GM23338 (cell line): ENCODE results near the gene TUBB3. TPM values are rescaled to one million over a fixed set of nuclear protein-coding genes. Genes with fewer than 3 reads are reported as not detected.

Source experiments
- ATAC-seq: fragments of 200-7000 bp; cut with Tn5 transposase; 3 replicates; pipeline ENCODE4 v1.9.1; 2020
- DNase-seq: peaks from one replicate; pipeline ENCODE4 v3.0.0-alpha.2; 2015; ENCODE audit warnings: low spot score
- H2AFZ ChIP-seq: fragments of 200-600 bp; sonication (generic); 2 replicates; pipeline ENCODE4 v1.8.0; 2016; ENCODE audit warnings: antibody characterized with exemption, mild to moderate bottlenecking, moderate library complexity
- H3F3A ChIP-seq: fragments of 200-600 bp; sonication (generic); replicated peaks from 2 replicates; pipeline ENCODE4 v1.8.0; 2017; ENCODE audit warnings: antibody characterized with exemption, mixed run types, low read depth
- H3K27ac ChIP-seq: fragments of 200-600 bp; sonication (generic); 2 replicates; pipeline ENCODE4 v1.6.1; 2016; ENCODE audit warnings: low read depth
- H3K27me3 ChIP-seq: fragments of 200-600 bp; sonication (generic); 2 replicates; pipeline ENCODE4 v1.8.0; 2016; ENCODE audit warnings: mild to moderate bottlenecking, mixed run types, moderate library complexity; ENCODE audit not compliant: insufficient read depth
- H3K36me3 ChIP-seq: fragments of 200-600 bp; sonication (generic); 2 replicates; pipeline ENCODE4 v1.8.0; 2016; ENCODE audit warnings: mild to moderate bottlenecking; ENCODE audit not compliant: insufficient read depth
- H3K4me1 ChIP-seq: fragments of 200-600 bp; sonication (generic); 2 replicates; pipeline ENCODE4 v1.8.0; 2016; ENCODE audit warnings: mild to moderate bottlenecking, moderate library complexity; ENCODE audit not compliant: insufficient read depth
- H3K4me2 ChIP-seq: fragments of 200-600 bp; sonication (generic); 2 replicates; pipeline ENCODE4 v1.7.1; 2017; ENCODE audit warnings: mixed run types
- H3K4me3 ChIP-seq: fragments of 200-600 bp; sonication (generic); 2 replicates; pipeline ENCODE4 v1.6.1; 2016; ENCODE audit warnings: mixed run types
- H3K79me2 ChIP-seq: fragments of 200-600 bp; sonication (generic); replicated peaks from 2 replicates; pipeline ENCODE4 v1.8.0; 2017; ENCODE audit warnings: mild to moderate bottlenecking; ENCODE audit not compliant: insufficient read depth
- H3K9me2 ChIP-seq: fragments of 200-600 bp; sonication (generic); 2 replicates; pipeline ENCODE4 v1.8.0; 2017; ENCODE audit not compliant: insufficient read depth
- H4K20me1 ChIP-seq: fragments of 200-600 bp; sonication (generic); replicated peaks from 2 replicates; pipeline ENCODE4 v1.8.0; 2017; ENCODE audit warnings: mild to moderate bottlenecking; ENCODE audit not compliant: insufficient read depth
- H3K27ac Mint-ChIP-seq: 2 replicates; pipeline ENCODE4 v1.8.0; 2020; ENCODE audit warnings: inconsistent platforms, mild to moderate bottlenecking, moderate library complexity, mixed read lengths
- H3K27me3 Mint-ChIP-seq: 3 replicates; pipeline ENCODE4 v1.8.0; 2022; ENCODE audit warnings: low read depth, mild to moderate bottlenecking, moderate library complexity, mixed read lengths, inconsistent platforms; ENCODE audit not compliant: insufficient read depth, poor library complexity
- H3K36me3 Mint-ChIP-seq: 3 replicates; pipeline ENCODE4 v1.8.0; 2021; ENCODE audit warnings: low read depth, mild to moderate bottlenecking, inconsistent platforms, moderate library complexity, mixed read lengths
- H3K4me1 Mint-ChIP-seq: 3 replicates; pipeline ENCODE4 v1.8.0; 2020; ENCODE audit warnings: mild to moderate bottlenecking, inconsistent platforms, mixed read lengths
- H3K4me3 Mint-ChIP-seq: 3 replicates; pipeline ENCODE4 v1.8.0; 2021; ENCODE audit warnings: moderate library complexity, mild to moderate bottlenecking, inconsistent platforms, mixed read lengths
- H3K9me3 Mint-ChIP-seq: 3 replicates; pipeline ENCODE4 v1.8.0; 2020; ENCODE audit warnings: moderate library complexity, mild to moderate bottlenecking, inconsistent platforms, mixed read lengths
- CREB1 ChIP-seq: fragments of 250-450 bp; sonication (Bioruptor Pico); IDR thresholded peaks from 2 replicates; pipeline ENCODE4 v1.5.0; 2020; ENCODE audit warnings: low read depth, mild to moderate bottlenecking, moderate library complexity
- ETS1 ChIP-seq: IDR thresholded peaks from 2 replicates; pipeline ENCODE4 v1.6.1; 2016; ENCODE audit warnings: antibody characterized with exemption
- EZH2 ChIP-seq: fragments of 200-600 bp; sonication (generic); IDR thresholded peaks from one replicate; pipeline ENCODE4 v1.8.0; 2017; ENCODE audit warnings: antibody characterized with exemption, mild to moderate bottlenecking, low read depth; ENCODE audit not compliant: unreplicated experiment
- EZH2phosphoT487 ChIP-seq: fragments of 200-600 bp; sonication (generic); IDR thresholded peaks from one replicate; pipeline ENCODE4 v1.8.1; 2018; ENCODE audit warnings: antibody characterized with exemption; ENCODE audit not compliant: unreplicated experiment
- JUNB ChIP-seq: IDR thresholded peaks from one replicate; pipeline ENCODE4 v1.6.1; 2016; ENCODE audit warnings: antibody characterized with exemption; ENCODE audit not compliant: unreplicated experiment
- NANOG ChIP-seq: IDR thresholded peaks from 2 replicates; pipeline ENCODE4 v1.6.1; 2016; ENCODE audit warnings: antibody characterized with exemption, borderline replicate concordance
- STAT1 ChIP-seq: IDR thresholded peaks from one replicate; pipeline ENCODE4 v1.6.1; 2016; ENCODE audit warnings: antibody characterized with exemption; ENCODE audit not compliant: unreplicated experiment
- ZNF114 ChIP-seq: fragments of 250-450 bp; sonication (Bioruptor Pico); IDR thresholded peaks from 2 replicates; pipeline ENCODE4 v1.5.0; 2020; ENCODE audit warnings: mild to moderate bottlenecking, moderate library complexity
- ZNF331 ChIP-seq: fragments of 250-450 bp; sonication (Bioruptor Pico); IDR thresholded peaks from 2 replicates; pipeline ENCODE4 v1.5.0; 2020; ENCODE audit warnings: low read depth, mild to moderate bottlenecking, moderate library complexity
- ZNF462 ChIP-seq: fragments of 250-450 bp; sonication (Bioruptor Pico); IDR thresholded peaks from 2 replicates; pipeline ENCODE4 v1.5.0; 2020; ENCODE audit warnings: mild to moderate bottlenecking, moderate library complexity
- polyA plus RNA-seq: library from polyadenylated mRNA; unstranded; fragments of >200 nt; fragmentation: Nextera tagmentation; extraction: Ambion mirVana; gene quantifications from 2 replicates; pipeline ENCODE4 v1.2.1, GENCODE V29; 2016
- total RNA-seq: library from RNA; depleted of rRNA; stranded (reverse); fragments of >200 nt; shearing (Covaris generic); gene quantifications from 2 replicates; pipeline ENCODE4 v1.2.3, GENCODE V29; 2014

Gene TUBB3
- total and polyA plus RNA-seq, 2 experiments from 2014 or later = 149 to 443 TPM

GRCh38 chr16:89895482-89896250 lies 27.5 kb upstream of the TUBB3 start (continued):
- no peak for TF ChIP-seq JUNB
- TF ChIP-seq ZNF331 (CRISPR knock-in tag) = no peak
- no peak for TF ChIP-seq EZH2phosphoT487
- TF ChIP-seq ETS1 = no peak
- TF ChIP-seq NANOG = no peak
- no peak for TF ChIP-seq EZH2
- TF ChIP-seq ZNF114 (CRISPR knock-in tag) = no peak
- no peak for TF ChIP-seq STAT1

GRCh38 chr16:89897204-89897603 lies 25.9 kb upstream of the TUBB3 start:
- H3K27me3 Mint-ChIP-seq = peaks cover 4% of the 10 kb centered on the region
- no peaks in the 10 kb centered on the region for H3K9me3 Mint-ChIP-seq
- Histone ChIP-seq H3K4me3 (no peak overlapping the region), H3K27ac (no peak overlapping the region), H3K36me3 (peaks cover 10% of the 10 kb centered on the region; the same call in 1 of the 2 replicates), H3K79me2 (no peaks in the 10 kb centered on the region), H3K4me1 (no peaks in the 10 kb centered on the region), H4K20me1 (no peaks in the 10 kb centered on the region; the same call in 1 of the 2 replicates), H3K27me3 (no peaks in the 10 kb centered on the region), H2AFZ (no peak overlapping the region), H3F3A (0 out of 2 replicates have a peak, but pooled peaks cover 7% of the 10 kb centered on the region), H3K9me2 (no peaks in the 10 kb centered on the region), H3K4me2 (no peak overlapping the region)
- TF ChIP-seq STAT1 (no peak), EZH2 (no peak), ZNF462 (CRISPR knock-in tag) (no peak), CREB1 (no peak)
- no peak overlapping the region for H3K4me3 Mint-ChIP-seq
- H3K27ac Mint-ChIP-seq = no peak overlapping the region
- H3K4me1 Mint-ChIP-seq = no peaks in the 10 kb centered on the region
- ATAC-seq (no peak), DNase-seq (no peak)
- H3K36me3 Mint-ChIP-seq = peaks cover 51% of the 10 kb centered on the region
